Trophoblast cell (in vitro differentiated cells and primary cell): Measurements from ENCODE around the gene PDCL2.
"Not testable (repeated sequence)": the region's sequence is repeated elsewhere in the genome, so short reads cannot be mapped to it uniquely, and the experiment has no call there.

Source experiments
- DNase-seq, 2 donors: peaks; one replicate each; pipeline ENCODE4 v3.0.0-alpha.2; 2016
- H2AFZ ChIP-seq: 2 replicates; pipeline ENCODE4 v1.6.1; 2013; ENCODE audit warnings: low read length, moderate library complexity, mild to moderate bottlenecking; ENCODE audit not compliant: insufficient read depth, poor library complexity
- H2AK5ac ChIP-seq: 2 replicates; pipeline ENCODE4 v1.6.1; 2013; ENCODE audit warnings: mild to moderate bottlenecking, low read length
- H2BK120ac ChIP-seq: 2 replicates; pipeline ENCODE4 v1.6.1; 2013; ENCODE audit warnings: low read length, mild to moderate bottlenecking, moderate library complexity; ENCODE audit not compliant: insufficient read depth, poor library complexity
- H2BK12ac ChIP-seq: 2 replicates; pipeline ENCODE4 v1.6.1; 2013; ENCODE audit warnings: mild to moderate bottlenecking, low read length, moderate library complexity
- H2BK5ac ChIP-seq: 2 replicates; pipeline ENCODE4 v1.6.1; 2013; ENCODE audit warnings: low read length, low read depth, moderate library complexity, mild to moderate bottlenecking; ENCODE audit not compliant: poor library complexity
- H3K14ac ChIP-seq: 2 replicates; pipeline ENCODE4 v1.6.1; 2013; ENCODE audit warnings: mild to moderate bottlenecking, low read length
- H3K18ac ChIP-seq: 2 replicates; pipeline ENCODE4 v1.6.1; 2013; ENCODE audit warnings: mild to moderate bottlenecking, low read length
- H3K23ac ChIP-seq: 2 replicates; pipeline ENCODE4 v1.6.1; 2013; ENCODE audit warnings: low read length
- H3K27ac ChIP-seq: 2 replicates; pipeline ENCODE4 v1.5.1; 2013; ENCODE audit warnings: low read depth, mild to moderate bottlenecking, inconsistent platforms, low read length, moderate library complexity
- H3K27me3 ChIP-seq: 2 replicates; pipeline ENCODE4 v1.6.1; 2013; ENCODE audit warnings: inconsistent platforms, mild to moderate bottlenecking, low read length, moderate library complexity; ENCODE audit not compliant: insufficient read depth
- H3K36me3 ChIP-seq, 2 experiments: 1 replicate in 1 of 2; 2 replicates in 1 of 2; pipeline ENCODE4 v1.6.1; 2013; ENCODE audit warnings: low read length in 2 of 2, mild to moderate bottlenecking in 2 of 2, moderate library complexity in 1 of 2; ENCODE audit not compliant: insufficient read depth in 2 of 2, control insufficient read depth in 1 of 2
- H3K4ac ChIP-seq: 2 replicates; pipeline ENCODE4 v1.6.1; 2013; ENCODE audit warnings: low read depth, mild to moderate bottlenecking, low read length, moderate library complexity
- H3K4me1 ChIP-seq, 2 experiments: 1 replicate in 1 of 2; 2 replicates in 1 of 2; pipeline ENCODE4 v1.6.1; 2013; ENCODE audit warnings: low read length in 2 of 2, mild to moderate bottlenecking in 2 of 2, moderate library complexity in 1 of 2; ENCODE audit not compliant: insufficient read depth in 2 of 2, control insufficient read depth in 1 of 2
- H3K4me2 ChIP-seq: 2 replicates; pipeline ENCODE4 v1.6.1; 2013; ENCODE audit warnings: inconsistent platforms, mild to moderate bottlenecking, low read length, moderate library complexity
- H3K4me3 ChIP-seq: 2 replicates; pipeline ENCODE4 v1.5.1; 2013; ENCODE audit warnings: mild to moderate bottlenecking, low read depth, low read length, inconsistent platforms
- H3K79me1 ChIP-seq: one replicate; pipeline ENCODE4 v1.6.1; 2013; ENCODE audit warnings: low read length
- H3K79me2 ChIP-seq: 2 replicates; pipeline ENCODE4 v1.6.1; 2013; ENCODE audit warnings: low read length, mild to moderate bottlenecking; ENCODE audit not compliant: control insufficient read depth, insufficient read depth, poor library complexity
- H3K9ac ChIP-seq: 2 replicates; pipeline ENCODE4 v1.6.1; 2013; ENCODE audit warnings: mild to moderate bottlenecking, low read length
- H3K9me3 ChIP-seq: 2 replicates; pipeline ENCODE4 v1.6.1; 2013; ENCODE audit warnings: low read depth, mild to moderate bottlenecking, control low read depth, inconsistent platforms, low read length; ENCODE audit not compliant: insufficient read depth
- H4K12ac ChIP-seq: 2 replicates; pipeline ENCODE4 v1.6.1; 2013; ENCODE audit warnings: low read depth, mild to moderate bottlenecking, low read length, moderate library complexity
- H4K8ac ChIP-seq: 2 replicates; pipeline ENCODE4 v1.6.1; 2013; ENCODE audit warnings: low read depth, mild to moderate bottlenecking, low read length, moderate library complexity
- H4K91ac ChIP-seq: one replicate; pipeline ENCODE4 v1.6.1; 2013; ENCODE audit warnings: low read depth, mild to moderate bottlenecking, low read length, moderate library complexity
- WGBS: extraction: QIAGEN DNeasy Blood & Tissue Kit; methylation state at CpG from one replicate; pipeline ENCODE4 v1.1.7; 2013; ENCODE audit warnings: missing lambda C conversion rate; ENCODE audit not compliant: insufficient read length, insufficient coverage; ENCODE audit errors: extremely low coverage; 5-methylcytosine and 5-hydroxymethylcytosine counted together

PDCL2 gene

DNA sequence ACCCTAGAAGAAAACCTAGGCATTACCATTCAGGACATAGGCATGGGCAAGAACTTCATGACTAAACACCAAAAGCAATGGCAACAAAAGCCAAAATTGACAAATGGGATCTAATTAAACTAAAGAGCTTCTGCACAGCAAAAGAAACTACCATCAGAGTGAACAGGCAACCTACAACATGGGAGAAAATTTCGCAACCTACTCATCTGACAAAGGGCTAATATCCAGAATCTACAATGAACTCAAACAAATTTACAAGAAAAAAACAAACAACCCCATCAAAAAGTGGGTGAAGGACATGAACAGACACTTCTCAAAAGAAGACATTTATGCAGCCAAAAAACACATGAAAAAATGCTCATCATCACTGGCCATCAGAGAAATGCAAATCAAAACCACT, 32.0 kb upstream of the PDCL2 start:
- H3K9ac ChIP-seq, H3K79me2 ChIP-seq: not testable (repeated sequence)
- no CpG with 5 or more reads among the region's 1 CpG for WGBS

DNA sequence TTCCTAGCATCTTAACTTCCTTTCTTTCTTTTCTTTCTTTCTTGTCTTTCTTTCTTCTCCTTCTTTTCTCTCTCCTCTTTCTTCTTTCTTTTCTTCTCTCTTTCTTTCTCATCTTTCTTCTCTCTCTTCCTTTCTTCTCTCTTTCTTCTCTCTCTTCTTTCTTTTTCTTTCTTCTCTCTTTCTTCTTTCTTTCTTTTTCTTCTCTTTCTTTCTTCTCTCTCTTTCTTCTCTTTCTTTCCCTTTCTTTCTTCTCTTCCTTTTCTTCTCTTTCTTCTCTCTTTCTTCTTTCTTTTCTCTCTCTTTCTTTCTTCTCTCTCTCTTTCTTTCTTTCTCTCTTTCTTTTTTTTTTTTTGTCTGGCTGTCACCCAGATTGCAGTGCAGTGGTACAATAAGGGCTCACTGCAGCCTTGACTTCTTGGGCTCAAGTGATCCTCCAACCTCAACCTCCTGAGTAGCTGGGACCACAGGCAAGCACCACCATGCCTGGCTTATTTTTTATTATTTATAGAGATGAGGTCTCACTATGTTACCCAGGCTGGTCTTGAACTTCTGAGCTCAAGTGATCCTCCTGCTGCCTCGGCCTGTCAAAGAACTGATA, 26.6 kb upstream of the PDCL2 start:
- no peak overlapping the region for H3K27ac ChIP-seq
- H3K4me1 ChIP-seq: no peaks in the 10 kb centered on the region
- H4K91ac ChIP-seq: no peak overlapping the region
- no peak overlapping the region for H2AK5ac ChIP-seq
- H3K14ac ChIP-seq: no peak overlapping the region
- no CpG with 5 or more reads among the region's 1 CpG for WGBS
- no peak overlapping the region for H3K18ac ChIP-seq
- H3K4me3 ChIP-seq: no peak overlapping the region
- no peak overlapping the region for H3K23ac ChIP-seq
- H2BK120ac ChIP-seq: no peak overlapping the region
- no peak overlapping the region for H4K8ac ChIP-seq
- H3K9ac ChIP-seq: no peak overlapping the region
- H2AFZ ChIP-seq: no peak overlapping the region
- no peak overlapping the region for H2BK12ac ChIP-seq
- no peak overlapping the region for H4K12ac ChIP-seq
- H3K79me2 ChIP-seq: no peaks in the 10 kb centered on the region
- no peak overlapping the region for H2BK5ac ChIP-seq
- no peak overlapping the region for H3K4ac ChIP-seq
- no peaks in the 10 kb centered on the region for H3K27me3 ChIP-seq
- no peak for DNase-seq
- no peaks in the 10 kb centered on the region for H3K79me1 ChIP-seq
- H3K9me3 ChIP-seq: no peaks in the 10 kb centered on the region
- no peak overlapping the region for H3K4me2 ChIP-seq
- no peaks in the 10 kb centered on the region for H3K36me3 ChIP-seq

More for the DNA sequence above, 32.0 kb upstream of the PDCL2 start:
- not testable (repeated sequence) for H3K4me3 ChIP-seq, H4K8ac ChIP-seq, H3K14ac ChIP-seq, H2BK5ac ChIP-seq, H3K4me1 ChIP-seq, H3K23ac ChIP-seq, H3K36me3 ChIP-seq, H3K4ac ChIP-seq, H3K4me2 ChIP-seq, H2AFZ ChIP-seq, H3K27me3 ChIP-seq, H2AK5ac ChIP-seq, H4K91ac ChIP-seq, DNase-seq, H4K12ac ChIP-seq, H3K27ac ChIP-seq, H3K18ac ChIP-seq, H2BK120ac ChIP-seq, H2BK12ac ChIP-seq, H3K9me3 ChIP-seq, H3K79me1 ChIP-seq

DNA sequence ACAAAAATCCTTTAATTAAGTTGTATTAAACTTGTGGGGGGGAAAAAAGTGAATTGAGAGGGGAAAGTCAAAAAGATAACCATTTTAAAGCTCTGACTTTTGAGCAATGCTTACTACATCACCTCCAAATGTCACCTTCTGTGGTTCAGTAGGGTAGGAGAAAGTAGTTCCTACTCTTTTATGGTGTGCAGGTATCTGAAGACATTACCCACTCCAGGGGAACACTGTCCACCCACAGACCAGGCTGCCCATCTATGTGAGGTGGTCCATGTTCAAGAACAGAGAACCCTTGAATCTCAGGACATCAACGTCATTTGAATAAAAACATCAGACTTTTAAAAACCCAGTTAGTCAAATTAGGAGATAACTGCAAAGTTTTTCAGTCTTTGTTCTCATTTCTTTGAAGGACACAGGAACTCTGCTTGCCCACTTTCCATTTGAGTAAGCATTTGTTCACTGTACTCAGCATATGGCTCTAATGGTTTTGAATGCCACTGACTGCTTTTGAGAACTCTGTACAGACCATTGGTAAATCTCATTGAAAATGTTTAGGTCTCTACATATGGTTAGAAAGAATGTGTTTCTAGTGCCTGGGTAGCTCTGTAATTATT, 25.6 kb upstream of the PDCL2 start:
- H2BK12ac ChIP-seq: no peak overlapping the region
- H4K8ac ChIP-seq: no peak overlapping the region
- H2BK5ac ChIP-seq: no peak overlapping the region
- no peak overlapping the region for H2BK120ac ChIP-seq
- no peak overlapping the region for H2AFZ ChIP-seq
- no peak overlapping the region for H2AK5ac ChIP-seq
- H3K14ac ChIP-seq: no peak overlapping the region
- no peak overlapping the region for H4K91ac ChIP-seq
- no peaks in the 10 kb centered on the region for H3K27me3 ChIP-seq
- WGBS: no CpG with 5 or more reads among the region's 1 CpG
- no peak for DNase-seq
- H3K36me3 ChIP-seq: no peaks in the 10 kb centered on the region
- no peaks in the 10 kb centered on the region for H3K79me1 ChIP-seq
- no peaks in the 10 kb centered on the region for H3K4me1 ChIP-seq
- no peak overlapping the region for H3K4me3 ChIP-seq
- no peak overlapping the region for H3K18ac ChIP-seq
- H3K9ac ChIP-seq: no peak overlapping the region
- no peak overlapping the region for H3K4me2 ChIP-seq
- no peak overlapping the region for H3K27ac ChIP-seq
- H3K4ac ChIP-seq: no peak overlapping the region
- no peaks in the 10 kb centered on the region for H3K9me3 ChIP-seq
- no peaks in the 10 kb centered on the region for H3K79me2 ChIP-seq
- no peak overlapping the region for H4K12ac ChIP-seq
- H3K23ac ChIP-seq: no peak overlapping the region

GRCh38 chr4:55615008-55615407, 23.0 kb upstream of the PDCL2 start:
- WGBS: no CpG with 5 or more reads among the region's 3 CpGs
- Histone ChIP-seq H3K4me3 (no peak overlapping the region), H3K14ac (no peak overlapping the region)

More at GRCh38 chr4:55615008-55615407, 23.0 kb upstream of the PDCL2 start:
- no peak overlapping the region for H4K8ac ChIP-seq
- H3K18ac ChIP-seq: no peak overlapping the region
- no peak overlapping the region for H3K4ac ChIP-seq
- no peak overlapping the region for H2AK5ac ChIP-seq
- no peak overlapping the region for H3K23ac ChIP-seq
- no peaks in the 10 kb centered on the region for H3K4me1 ChIP-seq
- H4K91ac ChIP-seq: no peak overlapping the region
- no peak overlapping the region for H2AFZ ChIP-seq
- H2BK120ac ChIP-seq: no peak overlapping the region
- H4K12ac ChIP-seq: no peak overlapping the region
- no peak overlapping the region for H2BK12ac ChIP-seq
- no peak overlapping the region for H2BK5ac ChIP-seq
- H3K4me2 ChIP-seq: no peak overlapping the region
- no peaks in the 10 kb centered on the region for H3K36me3 ChIP-seq
- H3K9me3 ChIP-seq: no peaks in the 10 kb centered on the region
- no peak overlapping the region for H3K9ac ChIP-seq
- H3K79me2 ChIP-seq: no peaks in the 10 kb centered on the region
- DNase-seq: no peak
- no peaks in the 10 kb centered on the region for H3K27me3 ChIP-seq
- H3K27ac ChIP-seq: no peak overlapping the region
- H3K79me1 ChIP-seq: no peaks in the 10 kb centered on the region
